G401 (cell line): ENCODE results near the gene POLR2A. TPM values are rescaled to one million over a fixed set of nuclear protein-coding genes. Genes with fewer than 3 reads are reported as not detected.
A peak's percentile ranks its signal among the peaks of the same experiment; 100 is the strongest.
"Not testable (repeated sequence)": the region's sequence is repeated elsewhere in the genome, so short reads cannot be mapped to it uniquely, and the experiment has no call there.

Source experiments
- DNase-seq: peaks from one replicate; pipeline ENCODE4 v3.0.0-alpha.2; 2015; ENCODE audit warnings: low spot score
- in situ Hi-C: cut with HindIII; loops from 2 replicates; pipeline ENCODE4 v1.10.0; 2016; ENCODE audit warnings: low sequenced_read_pairs, mixed read lengths
- total RNA-seq: library from RNA; depleted of rRNA; stranded (reverse); fragments of >200 nt; shearing (Covaris generic); gene quantifications from 2 replicates; pipeline ENCODE4 v1.2.3, GENCODE V29; 2014

The POLR2A gene
- total RNA-seq, 1 experiment from 2014 or later, result 52.8 TPM

DNA sequence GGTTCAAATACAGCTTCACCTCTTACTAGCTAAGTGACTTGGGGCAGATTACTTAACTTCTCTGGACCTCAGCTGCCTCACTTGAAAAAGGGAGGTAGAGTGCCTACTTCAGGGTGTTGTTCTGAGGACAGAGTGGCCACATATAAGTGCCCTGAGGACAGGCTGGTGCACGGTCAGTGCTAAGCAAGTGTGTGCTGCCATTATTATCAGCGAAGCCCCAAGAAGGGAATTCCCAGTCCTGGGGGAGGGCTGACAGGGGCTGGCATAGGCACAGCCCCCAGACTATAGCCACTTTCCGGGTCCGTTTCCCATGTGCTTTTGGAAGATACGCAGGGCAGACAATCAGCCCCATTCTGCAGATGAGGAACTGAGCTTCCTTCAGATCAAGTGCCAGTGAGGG lies 7.2 kb upstream of the POLR2A start:
- no peak for DNase-seq
- in situ Hi-C loops, result loop anchor here (25.0 kb wide), 1 partner anchor 90 kb away; the partner anchor contains the start of genes PLSCR3 and TNK1

- DNase-seq, result peak; percentile 58
- in situ Hi-C loops, result loop anchor here (25.0 kb wide), 1 partner anchor 90 kb away; the partner anchor contains the start of genes PLSCR3 and TNK1
Observed at GRCh38 chr17:7477392-7478275, 6.5 kb upstream of the POLR2A start.

GRCh38 chr17:7478276-7479212 lies 5.6 kb upstream of the POLR2A start:
- in situ Hi-C loops, result loop anchor here (25.0 kb wide), 1 partner anchor 91 kb away; the partner anchor contains the start of genes PLSCR3 and TNK1
- DNase-seq, result peak; percentile 57

DNA sequence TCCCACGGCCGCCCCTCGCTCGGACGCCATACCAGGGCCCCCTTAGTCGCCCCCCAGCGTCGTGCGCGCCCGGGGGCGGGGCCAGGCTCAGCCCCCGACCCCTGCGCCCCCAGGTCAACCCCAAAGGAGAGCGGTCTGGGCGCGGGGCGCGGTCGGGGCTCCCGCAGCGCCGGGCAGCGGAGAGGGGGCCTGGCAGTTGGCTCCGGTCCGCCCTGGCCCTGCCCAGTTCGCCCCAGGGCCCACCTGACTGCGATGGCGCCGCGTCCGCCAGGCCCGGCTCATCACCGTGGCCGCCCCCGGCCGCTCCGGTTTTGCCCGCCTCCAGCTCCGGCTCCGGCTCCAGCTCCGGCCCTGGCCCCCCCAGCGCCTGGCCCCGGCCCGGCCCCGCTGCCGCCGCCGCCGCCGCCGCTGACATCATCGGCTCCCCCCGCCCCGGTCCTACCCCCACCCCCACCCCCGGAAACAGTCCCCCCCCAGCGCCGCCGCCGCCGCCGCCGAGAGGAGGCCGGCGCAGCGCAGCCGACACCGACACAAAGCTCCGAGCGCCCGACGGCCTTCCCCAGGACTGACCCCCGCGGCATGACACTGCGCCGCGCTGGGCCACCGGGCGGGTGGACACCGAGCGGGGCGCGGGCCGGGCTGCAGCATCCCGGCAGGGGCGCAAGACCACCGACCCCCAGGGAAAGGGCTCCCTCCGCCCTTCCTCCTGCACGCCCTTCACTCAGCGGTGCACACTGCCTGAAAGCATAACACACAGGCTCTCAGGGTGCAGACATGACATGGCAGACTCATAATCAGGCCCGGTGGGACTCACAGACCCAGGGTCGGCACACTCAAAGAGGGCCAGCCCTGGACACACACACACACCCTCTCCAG lies 4.7 kb upstream of the POLR2A start, which contains the start of gene ZBTB4:
Gene ZBTB4, minus strand, starts transcription at position 419 of the 876 bp plus-strand sequence. CDS start 12,830 bp downstream, outside the sequence.
- DNase-seq, result peak; percentile 65
- in situ Hi-C loops, result loop anchor here (25.0 kb wide), 1 partner anchor 92 kb away; the partner anchor contains the start of genes PLSCR3 and TNK1

GRCh38 chr17:7480089-7480384 lies 4.1 kb upstream of the POLR2A start:
- in situ Hi-C loops, result loop anchor here (25.0 kb wide), 1 partner anchor 93 kb away; the partner anchor contains the start of genes PLSCR3 and TNK1
- no peak for DNase-seq

DNA sequence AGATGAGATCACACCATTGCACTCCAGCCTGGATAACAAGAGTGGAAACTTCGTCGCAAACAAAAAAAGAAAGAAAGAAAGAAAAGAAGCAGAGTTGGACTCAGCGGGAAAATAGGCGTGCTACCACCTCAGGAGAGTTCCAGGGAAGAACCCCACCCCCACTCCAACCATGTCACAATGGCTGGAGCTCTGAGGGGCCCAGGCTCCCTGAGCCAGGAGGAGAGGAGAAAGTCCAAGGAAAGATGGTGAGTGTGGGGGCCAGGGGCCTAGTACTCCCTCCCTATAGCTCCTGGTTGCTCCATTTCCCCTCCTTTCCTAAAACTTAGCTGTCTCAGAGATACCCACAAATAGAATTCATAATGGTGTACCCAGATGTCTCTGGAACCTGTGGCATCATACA lies 2.9 kb upstream of the POLR2A start, which contains the start of gene SLC35G6:
Gene SLC35G6, plus strand, starts transcription at position 172 of the 400 bp plus-strand sequence. Its CDS starts 71 bp downstream, at position 243.
- in situ Hi-C loops, result loop anchor here (25.0 kb wide), 1 partner anchor 94 kb away; the partner anchor contains the start of genes PLSCR3 and TNK1

GRCh38 chr17:7481842-7482741 lies 2.1 kb upstream of the POLR2A start:
- in situ Hi-C loops, result loop anchor here (25.0 kb wide), 1 partner anchor 95 kb away; the partner anchor contains the start of genes PLSCR3 and TNK1
- not testable (repeated sequence) for DNase-seq

More for the DNA sequence above, 2.9 kb upstream of the POLR2A start, which contains the start of gene SLC35G6:
- not testable (repeated sequence) for DNase-seq

DNA sequence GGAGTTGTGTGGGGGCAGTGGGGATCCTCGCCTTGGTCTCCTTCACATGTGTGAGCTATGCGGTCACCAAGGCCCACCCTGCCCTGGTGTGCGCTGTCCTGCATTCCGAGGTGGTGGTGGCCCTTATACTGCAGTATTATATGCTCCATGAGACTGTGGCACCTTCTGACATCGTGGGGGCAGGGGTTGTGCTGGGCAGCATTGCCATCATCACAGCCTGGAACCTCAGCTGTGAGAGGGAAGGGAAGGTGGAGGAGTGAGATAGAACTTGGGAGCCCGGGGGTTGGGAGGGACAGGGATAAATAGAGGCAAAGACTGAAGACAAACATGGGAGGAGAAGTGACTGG lies 1.5 kb upstream of the POLR2A start:
- DNase-seq, result not testable (repeated sequence)
- in situ Hi-C loops, result loop anchor here (25.0 kb wide), 1 partner anchor 95 kb away; the partner anchor contains the start of genes PLSCR3 and TNK1

DNA sequence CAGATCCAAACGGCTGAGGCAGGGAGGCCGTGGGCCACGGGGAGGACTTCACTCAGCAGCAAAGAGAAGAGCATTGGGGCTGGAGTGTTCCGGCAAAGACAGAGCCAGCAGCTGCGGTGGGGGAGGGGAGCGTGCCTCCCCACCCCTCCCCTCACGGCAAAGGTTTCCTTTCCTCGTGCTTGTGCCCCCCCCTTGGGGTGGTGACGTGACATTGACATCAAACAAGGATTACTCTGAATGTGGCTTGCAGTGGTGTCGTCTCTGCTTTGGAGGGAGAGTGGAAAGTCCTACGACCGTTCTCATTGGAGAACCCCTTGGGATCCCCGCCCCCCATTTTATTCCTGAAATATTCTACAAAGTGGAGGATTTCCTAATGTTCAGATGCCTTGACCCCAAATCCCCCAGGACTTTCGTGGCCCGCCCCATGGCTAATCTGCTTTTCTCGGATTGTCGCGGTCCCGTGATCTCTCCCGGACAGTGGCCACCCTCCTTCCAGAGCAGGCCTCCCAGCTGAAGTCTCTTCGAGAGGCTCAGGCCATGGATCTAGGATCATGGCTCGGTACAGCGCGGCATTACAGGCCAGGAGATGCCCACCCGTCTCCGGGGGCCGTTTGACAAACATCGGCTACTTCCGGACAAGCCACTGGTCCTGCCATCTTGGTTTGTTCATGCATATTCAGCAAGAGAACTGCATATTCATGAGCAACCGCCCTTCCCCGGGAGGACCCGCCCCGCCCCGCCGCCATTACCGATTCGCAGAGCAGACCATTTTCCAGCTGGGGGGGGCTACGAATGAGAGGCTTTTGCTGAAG lies 705 bp upstream of the POLR2A start:
- in situ Hi-C loops, result loop anchor here (25.0 kb wide), 1 partner anchor 96 kb away; the partner anchor contains the start of genes PLSCR3 and TNK1
- peak; percentile 97 for DNase-seq

- in situ Hi-C loops, result loop anchor here (25.0 kb wide), 1 partner anchor 98 kb away; the partner anchor contains the start of genes PLSCR3 and TNK1
- no peak for DNase-seq
Observed at GRCh38 chr17:7484919-7485377, 782 bp downstream of the POLR2A start.

GRCh38 chr17:7486181-7486580 lies 2.0 kb downstream of the POLR2A start:
- in situ Hi-C loops, result loop anchor here (25.0 kb wide), 1 partner anchor 99 kb away; the partner anchor contains the start of genes PLSCR3 and TNK1

DNA sequence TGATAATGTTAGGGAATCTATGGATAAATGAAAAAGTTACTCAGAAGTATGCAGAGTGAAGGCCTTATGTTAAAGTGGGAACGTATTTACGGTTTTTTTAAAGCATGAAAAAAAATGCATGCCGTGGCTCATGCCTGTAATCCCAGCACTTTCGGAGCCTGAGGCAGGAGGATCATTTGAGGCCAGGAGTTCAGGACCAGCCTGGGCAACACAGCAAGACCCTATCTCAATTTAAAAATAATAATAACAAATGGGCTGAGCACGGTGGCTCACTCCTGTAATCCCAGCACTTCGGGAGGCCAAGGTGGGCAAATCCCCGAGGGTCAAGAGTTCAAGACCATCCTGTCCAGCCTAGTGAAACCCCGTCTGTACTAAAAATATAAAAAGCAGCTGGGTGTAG lies 6.0 kb downstream of the POLR2A start:
- DNase-seq, result no peak
- in situ Hi-C loops, result loop anchor here (25.0 kb wide), 1 partner anchor 103 kb away; the partner anchor contains the start of genes PLSCR3 and TNK1

More at GRCh38 chr17:7486181-7486580, 2.0 kb downstream of the POLR2A start:
- no peak for DNase-seq

- in situ Hi-C loops, result loop anchor here (25.0 kb wide), 1 partner anchor 104 kb away; the partner anchor contains the start of genes PLSCR3 and TNK1
- no peak for DNase-seq
Observed at GRCh38 chr17:7491583-7491982, 7.4 kb downstream of the POLR2A start.

GRCh38 chr17:7493941-7494340 lies 9.8 kb downstream of the POLR2A start:
- DNase-seq, result no peak
- in situ Hi-C loops, result loop anchor here (25.0 kb wide), 1 partner anchor 107 kb away; the partner anchor contains the start of genes PLSCR3 and TNK1

- DNase-seq, result no peak
- in situ Hi-C loops, result loop anchor here (25.0 kb wide), 1 partner anchor 109 kb away; the partner anchor contains the start of genes PLSCR3 and TNK1
Observed at GRCh38 chr17:7495906-7496434, 11.8 kb downstream of the POLR2A start.
